Fibroblast of lung (primary cell): ENCODE results near the gene CHST1. TPM values are rescaled to one million over a fixed set of nuclear protein-coding genes. Genes with fewer than 3 reads are reported as not detected.

Experiments used
- DNase-seq, 2 donors: peaks; one replicate each; pipeline versions ENCODE4 v3.0.0 to v3.0.0-alpha.2; 2010; ENCODE audit warnings: low read depth in 2 of 2
- H2AFZ ChIP-seq: 2 replicates; pipeline ENCODE4 v1.5.1; 2012; ENCODE audit warnings: low read length, control low read depth, inconsistent platforms
- H3K27ac ChIP-seq: 2 replicates; pipeline ENCODE4 v1.5.1; 2011; ENCODE audit warnings: low read length, control low read depth; ENCODE audit not compliant: insufficient read depth
- H3K27me3 ChIP-seq: 2 replicates; pipeline ENCODE4 v1.5.1; 2011; ENCODE audit warnings: mild to moderate bottlenecking, low read length; ENCODE audit not compliant: control insufficient read depth, insufficient read depth
- H3K36me3 ChIP-seq: 2 replicates; pipeline ENCODE4 v1.5.1; 2011; ENCODE audit warnings: low read length; ENCODE audit not compliant: control insufficient read depth, insufficient read depth
- H3K4me1 ChIP-seq: 2 replicates; pipeline ENCODE4 v1.5.1; 2011; ENCODE audit warnings: low read length; ENCODE audit not compliant: control insufficient read depth, insufficient read depth; ENCODE audit errors: extremely low read depth
- H3K4me2 ChIP-seq: 2 replicates; pipeline ENCODE4 v1.5.1; 2011; ENCODE audit warnings: low read length, control low read depth; ENCODE audit not compliant: insufficient read depth; ENCODE audit errors: extremely low read depth
- H3K4me3 ChIP-seq, 4 experiments: fragments of 200-600 bp in 1 of 4; sonication (generic) in 1 of 4; replicated peaks in 1 of 4; 2 replicates each; pipeline ENCODE4 v1.5.1; 2011 to 2016; ENCODE audit warnings: low read length in 4 of 4, low read depth in 3 of 4, mild to moderate bottlenecking in 3 of 4, control low read depth in 2 of 4, inconsistent platforms in 1 of 4, mixed read lengths in 1 of 4; ENCODE audit not compliant: insufficient read depth in 1 of 4; ENCODE audit errors: control extremely low read depth in 1 of 4
- H3K79me2 ChIP-seq: 2 replicates; pipeline ENCODE4 v1.5.1; 2012; ENCODE audit warnings: mild to moderate bottlenecking, low read length, inconsistent platforms; ENCODE audit not compliant: control insufficient read depth, insufficient read depth
- H3K9ac ChIP-seq: 2 replicates; pipeline ENCODE4 v1.5.1; 2011; ENCODE audit warnings: mild to moderate bottlenecking, low read length, control low read depth; ENCODE audit not compliant: insufficient read depth
- H3K9me3 ChIP-seq: 2 replicates; pipeline ENCODE4 v1.5.1; 2012; ENCODE audit warnings: low read depth, low read length; ENCODE audit not compliant: control insufficient read depth, insufficient read depth
- H4K20me1 ChIP-seq: 2 replicates; pipeline ENCODE4 v1.5.1; 2011; ENCODE audit warnings: low read length; ENCODE audit not compliant: control insufficient read depth, insufficient read depth; ENCODE audit errors: extremely low read depth
- EZH2 ChIP-seq: IDR thresholded peaks from 2 replicates; pipeline ENCODE4 v1.5.1; 2012; ENCODE audit warnings: low read length, control low read depth, mild to moderate bottlenecking; ENCODE audit errors: missing control alignments
- polyA plus RNA-seq, 2 donors: library from polyadenylated mRNA; depleted of rRNA in 1 of 2; stranded (reverse) in 1 of 2; unstranded in 1 of 2; fragments of >200 nt; gene quantifications; 2 replicates each; pipeline ENCODE4 v1.2.1, GENCODE V29; 2011 to 2012; ENCODE audit warnings: missing spikeins in 1 of 2
- total RNA-seq: library from RNA; depleted of rRNA; stranded (reverse); fragments of >200 nt; gene quantifications from 2 replicates; pipeline ENCODE4 v1.2.1, GENCODE V29; 2014
- TF ChIP-seq, protein P1 (sequence below), 2 donors: IDR thresholded peaks in 1 of 2; conservative IDR thresholded peaks in 1 of 2; 1 replicate in 1 of 2; 2 replicates in 1 of 2; pipeline ENCODE4 v1.5.1; 2011 to 2012; ENCODE audit warnings: low read length in 2 of 2, control low read depth in 1 of 2, inconsistent platforms in 1 of 2, low read depth in 1 of 2, mild to moderate bottlenecking in 1 of 2

CHST1 gene
- total and polyA plus RNA-seq, 2 donors (not counting 1 experiment from before 2014, with no cell fraction given) = under 0.01 to 0.17 TPM

DNA sequence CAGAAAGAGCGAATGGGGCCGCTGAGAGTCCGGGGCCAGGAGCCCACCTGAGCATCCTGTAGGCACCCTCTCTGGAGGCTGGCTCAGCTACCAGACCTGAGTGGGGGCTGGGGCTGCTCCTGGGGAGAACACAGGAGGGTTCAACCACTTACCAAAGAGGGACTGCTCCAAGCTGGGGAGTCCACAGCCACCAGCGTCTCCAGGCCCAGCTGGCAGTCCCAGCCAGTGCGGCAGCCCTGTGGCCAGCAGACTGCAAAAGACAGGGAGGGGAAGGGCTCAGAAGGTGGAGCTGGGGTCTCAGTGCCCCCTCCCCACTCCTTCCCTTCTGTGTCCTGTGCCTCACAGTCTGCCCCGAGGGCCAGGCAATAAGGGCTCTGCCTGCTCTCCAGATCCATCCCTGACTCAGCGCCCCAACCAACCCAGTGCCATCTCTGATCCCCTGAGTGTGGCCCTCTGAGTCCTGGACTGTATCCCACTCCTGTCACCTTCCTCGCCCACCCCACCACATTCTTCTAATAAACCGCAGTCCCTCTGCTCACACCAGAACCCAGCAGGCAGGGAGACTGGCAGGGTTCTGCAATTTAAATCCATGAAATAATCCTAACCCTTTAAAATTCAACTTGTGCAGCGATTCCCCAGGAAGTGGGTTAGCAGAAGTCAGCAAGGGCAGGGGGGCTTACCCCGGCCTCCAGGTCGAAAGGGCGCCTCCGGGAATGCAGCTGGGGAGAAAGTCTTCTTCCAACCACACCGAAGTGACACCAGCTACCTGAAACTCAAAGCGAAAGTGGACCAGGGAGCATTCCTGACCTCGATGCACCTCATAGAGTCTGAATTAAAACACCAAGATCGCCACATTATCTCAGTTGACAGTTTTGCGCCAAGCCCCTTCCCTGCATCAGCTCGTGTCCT, 13.3 kb downstream of the CHST1 start:
- no peak overlapping the region for H3K27ac ChIP-seq
- no peaks in the 10 kb centered on the region for H3K79me2 ChIP-seq
- no peak overlapping the region for H2AFZ ChIP-seq
- no peaks in the 10 kb centered on the region for H3K36me3 ChIP-seq
- no peaks in the 10 kb centered on the region for H4K20me1 ChIP-seq
- H3K4me1 ChIP-seq = no peaks in the 10 kb centered on the region
- DNase-seq = no peak
- TF ChIP-seq EZH2 = no peak
- TF ChIP-seq, protein P1, sequence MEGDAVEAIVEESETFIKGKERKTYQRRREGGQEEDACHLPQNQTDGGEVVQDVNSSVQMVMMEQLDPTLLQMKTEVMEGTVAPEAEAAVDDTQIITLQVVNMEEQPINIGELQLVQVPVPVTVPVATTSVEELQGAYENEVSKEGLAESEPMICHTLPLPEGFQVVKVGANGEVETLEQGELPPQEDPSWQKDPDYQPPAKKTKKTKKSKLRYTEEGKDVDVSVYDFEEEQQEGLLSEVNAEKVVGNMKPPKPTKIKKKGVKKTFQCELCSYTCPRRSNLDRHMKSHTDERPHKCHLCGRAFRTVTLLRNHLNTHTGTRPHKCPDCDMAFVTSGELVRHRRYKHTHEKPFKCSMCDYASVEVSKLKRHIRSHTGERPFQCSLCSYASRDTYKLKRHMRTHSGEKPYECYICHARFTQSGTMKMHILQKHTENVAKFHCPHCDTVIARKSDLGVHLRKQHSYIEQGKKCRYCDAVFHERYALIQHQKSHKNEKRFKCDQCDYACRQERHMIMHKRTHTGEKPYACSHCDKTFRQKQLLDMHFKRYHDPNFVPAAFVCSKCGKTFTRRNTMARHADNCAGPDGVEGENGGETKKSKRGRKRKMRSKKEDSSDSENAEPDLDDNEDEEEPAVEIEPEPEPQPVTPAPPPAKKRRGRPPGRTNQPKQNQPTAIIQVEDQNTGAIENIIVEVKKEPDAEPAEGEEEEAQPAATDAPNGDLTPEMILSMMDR (conservative IDR thresholded peaks at IDR 0.05 in 1 of 2, IDR thresholded peaks at IDR 0.05 in 1 of 2; ENCODE audit: low read depth in 1 of 2, low read length in 2 of 2) = no peak
- H3K9ac ChIP-seq = no peak overlapping the region
- no peaks in the 10 kb centered on the region for H3K27me3 ChIP-seq
- H3K9me3 ChIP-seq = no peaks in the 10 kb centered on the region
- no peak overlapping the region for H3K4me2 ChIP-seq
- H3K4me3 ChIP-seq = no peak overlapping the region

DNA sequence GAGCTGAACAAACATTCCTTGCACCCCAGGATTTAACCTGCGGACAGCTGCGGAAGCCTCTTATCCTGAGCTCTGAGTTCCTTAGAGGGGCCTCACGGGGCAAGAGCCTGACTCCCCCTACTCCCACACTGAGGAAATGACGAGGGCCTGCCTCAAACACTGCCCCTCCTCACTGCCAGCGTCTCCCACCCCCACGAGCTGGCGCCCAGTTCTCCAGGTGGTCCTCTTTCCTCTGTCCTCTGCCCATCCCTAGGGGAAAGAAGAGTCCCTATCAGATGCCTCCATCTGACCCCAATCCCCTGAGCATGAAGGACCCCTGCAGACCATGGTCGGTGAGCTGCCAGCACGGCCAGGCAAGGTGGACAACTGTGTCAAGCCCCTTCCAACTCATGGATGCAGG, 14.3 kb downstream of the CHST1 start:
- Histone ChIP-seq H3K27me3 (no peaks in the 10 kb centered on the region), H3K9ac (no peak overlapping the region)

More for the DNA sequence above, 14.3 kb downstream of the CHST1 start:
- Histone ChIP-seq H2AFZ (no peak overlapping the region), H3K9me3 (no peaks in the 10 kb centered on the region), H3K4me1 (no peaks in the 10 kb centered on the region), H3K36me3 (no peaks in the 10 kb centered on the region), H3K4me2 (no peak overlapping the region), H3K4me3 (no peak overlapping the region), H3K79me2 (no peaks in the 10 kb centered on the region), H3K27ac (no peak overlapping the region), H4K20me1 (no peaks in the 10 kb centered on the region)
- TF ChIP-seq, protein P1 (conservative IDR thresholded peaks at IDR 0.05 in 1 of 2, IDR thresholded peaks at IDR 0.05 in 1 of 2; ENCODE audit: low read depth in 1 of 2, low read length in 2 of 2) = no peak
- no peak for TF ChIP-seq EZH2
- no peak for DNase-seq
